SK-N-MC (cell line): ENCODE results near the gene SASH3.

Experiments
- DNase-seq: peaks from one replicate; pipeline ENCODE4 v3.0.0-alpha.2; 2011; ENCODE audit warnings: low read depth, low spot score
- H3K27ac ChIP-seq: fragments of 200-600 bp; sonication (generic); 2 replicates; pipeline ENCODE4 v1.5.1; 2016; ENCODE audit warnings: mixed run types
- H3K36me3 ChIP-seq: fragments of 200-600 bp; sonication (generic); 2 replicates; pipeline ENCODE4 v1.6.1; 2017; ENCODE audit warnings: antibody characterized with exemption, low read length, mixed read lengths; ENCODE audit not compliant: insufficient read depth
- H3K4me3 ChIP-seq: fragments of 200-600 bp; sonication (generic); 2 replicates; pipeline ENCODE4 v1.5.1; 2016
- H3K9ac ChIP-seq: fragments of 200-600 bp; sonication (generic); 2 replicates; pipeline ENCODE4 v1.8.0; 2017; ENCODE audit warnings: mixed run types, mixed read lengths; ENCODE audit not compliant: insufficient read length
- H3K9me3 ChIP-seq: fragments of 200-600 bp; sonication (generic); 2 replicates; pipeline ENCODE4 v1.6.1; 2017; ENCODE audit warnings: low read depth, mild to moderate bottlenecking, antibody characterized with exemption, low read length, moderate library complexity, mixed read lengths
- EZH2 ChIP-seq: fragments of 200-600 bp; sonication (generic); IDR thresholded peaks from one replicate; pipeline ENCODE4 v1.6.1; 2017; ENCODE audit warnings: antibody characterized with exemption
- FOXP2 ChIP-seq: optimal IDR thresholded peaks from 2 replicates; pipeline ENCODE3; 2011; ENCODE audit warnings: mild to moderate bottlenecking, moderate library complexity; ENCODE audit not compliant: insufficient read depth; ENCODE audit errors: extremely low read length, control extremely low read depth
- POLR2AphosphoS5 ChIP-seq: IDR thresholded peaks from 2 replicates; pipeline ENCODE4 v1.6.1; 2012; ENCODE audit warnings: mild to moderate bottlenecking, low read depth, low read length, borderline replicate concordance

The SASH3 gene

GRCh38 chrX:129792586-129793291 lies 13.0 kb downstream of the SASH3 start:
- DNase-seq: no peak
- Histone ChIP-seq H3K27ac (no peak overlapping the region), H3K36me3 (no peaks in the 10 kb centered on the region), H3K9ac (no peak overlapping the region), H3K4me3 (no peak overlapping the region), H3K9me3 (no peaks in the 10 kb centered on the region)
- TF ChIP-seq EZH2 (no peak), POLR2AphosphoS5 (no peak), FOXP2 (no peak)

GRCh38 chrX:129793604-129794191 lies 13.9 kb downstream of the SASH3 start:
- Histone ChIP-seq H3K4me3 (no peak overlapping the region), H3K27ac (no peak overlapping the region), H3K9me3 (no peaks in the 10 kb centered on the region), H3K9ac (no peak overlapping the region), H3K36me3 (no peaks in the 10 kb centered on the region)
- no peak for DNase-seq
- TF ChIP-seq EZH2 (no peak), FOXP2 (no peak), POLR2AphosphoS5 (no peak)

GRCh38 chrX:129795584-129795983 lies 15.8 kb downstream of the SASH3 start:
- H3K9me3 ChIP-seq: no peaks in the 10 kb centered on the region
- DNase-seq: no peak
- no peaks in the 10 kb centered on the region for H3K36me3 ChIP-seq

DNA sequence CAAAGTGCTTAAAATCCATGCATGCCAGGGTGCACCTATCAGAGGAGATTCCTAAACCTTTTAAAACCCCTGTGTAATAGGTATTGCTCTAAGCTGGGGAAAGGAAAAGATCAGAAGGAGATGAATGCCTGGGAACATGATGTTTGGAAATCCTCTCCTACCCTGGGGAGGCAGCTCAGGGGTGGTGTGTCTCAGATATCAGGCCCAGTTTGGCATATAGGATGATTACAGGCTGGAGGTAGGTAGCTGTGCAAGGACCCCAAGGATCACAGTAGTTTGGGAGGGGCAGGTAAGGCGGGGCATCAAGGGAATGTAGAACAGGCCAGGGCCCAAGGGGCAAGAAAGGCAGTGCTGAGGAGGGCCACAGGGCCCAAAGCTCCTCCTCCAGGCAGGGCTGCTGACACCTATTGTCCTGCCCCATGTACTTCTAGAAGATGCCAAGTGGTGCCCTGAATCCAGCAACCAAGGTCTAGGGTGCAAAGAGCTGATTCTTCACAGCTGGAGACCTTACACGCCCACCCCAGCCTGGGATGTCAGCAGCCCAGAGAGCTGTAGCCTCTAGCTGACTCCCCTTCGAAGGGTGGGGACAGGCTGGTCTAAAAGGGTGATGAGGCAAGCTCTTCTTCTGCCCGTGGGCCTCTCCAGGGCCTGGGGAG lies 17.6 kb downstream of the SASH3 start:
- Histone ChIP-seq H3K36me3 (no peaks in the 10 kb centered on the region), H3K4me3 (no peak overlapping the region), H3K9ac (no peak overlapping the region), H3K27ac (no peak overlapping the region), H3K9me3 (no peaks in the 10 kb centered on the region)
- TF ChIP-seq EZH2 (no peak), FOXP2 (no peak), POLR2AphosphoS5 (no peak)
- DNase-seq: no peak

More at GRCh38 chrX:129795584-129795983, 15.8 kb downstream of the SASH3 start:
- TF ChIP-seq EZH2 (no peak), POLR2AphosphoS5 (no peak), FOXP2 (no peak)
- Histone ChIP-seq H3K4me3 (no peak overlapping the region), H3K27ac (no peak overlapping the region), H3K9ac (no peak overlapping the region)

DNA sequence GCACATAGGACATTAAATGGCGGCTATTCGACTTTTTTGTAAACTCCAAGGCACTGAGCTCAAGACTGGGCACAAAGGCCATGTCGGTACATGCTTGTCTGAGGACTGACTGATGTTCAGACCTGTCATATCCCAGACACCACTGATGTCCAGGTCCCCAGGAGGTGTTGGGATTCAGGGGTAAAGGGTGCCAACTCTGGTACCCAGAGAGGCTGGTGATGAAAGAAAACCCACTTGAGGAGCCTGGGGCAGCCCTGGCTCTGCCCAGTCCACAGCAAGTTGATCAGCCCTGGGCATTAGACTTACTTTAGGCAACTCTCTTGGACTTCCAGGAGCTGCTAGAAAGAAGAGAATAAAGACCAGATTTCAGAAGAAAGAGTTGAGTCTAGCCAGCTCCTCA lies 18.7 kb downstream of the SASH3 start:
- DNase-seq: no peak
- H3K9me3 ChIP-seq: no peaks in the 10 kb centered on the region
- no peak overlapping the region for H3K9ac ChIP-seq
- TF ChIP-seq EZH2: no peak
- TF ChIP-seq POLR2AphosphoS5: no peak
- no peak for TF ChIP-seq FOXP2
- H3K27ac ChIP-seq: no peak overlapping the region
- no peaks in the 10 kb centered on the region for H3K36me3 ChIP-seq
- no peak overlapping the region for H3K4me3 ChIP-seq

DNA sequence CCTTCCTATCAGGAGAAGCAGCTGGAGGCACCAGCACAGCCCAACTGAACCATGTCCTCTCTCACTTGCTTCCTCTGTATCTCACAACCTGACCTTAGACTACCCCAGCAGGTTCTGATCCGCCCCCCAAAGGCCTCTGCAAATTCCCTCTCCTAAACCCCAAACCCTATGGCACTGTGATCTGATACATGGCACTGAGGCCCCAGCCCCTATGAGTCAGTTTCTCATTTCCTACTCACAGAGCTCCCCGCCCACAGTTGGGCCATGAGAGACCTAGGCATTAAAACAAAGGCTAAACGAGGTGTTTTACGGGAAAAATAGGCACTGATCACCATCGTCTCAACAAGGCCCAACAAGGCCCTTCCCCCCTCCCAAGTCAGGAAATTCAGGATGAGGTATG lies 19.1 kb downstream of the SASH3 start:
- no peaks in the 10 kb centered on the region for H3K36me3 ChIP-seq
- H3K4me3 ChIP-seq: no peak overlapping the region
- no peak overlapping the region for H3K9ac ChIP-seq
- no peak for DNase-seq
- TF ChIP-seq POLR2AphosphoS5: no peak
- no peak for TF ChIP-seq EZH2
- H3K27ac ChIP-seq: no peak overlapping the region
- no peaks in the 10 kb centered on the region for H3K9me3 ChIP-seq

DNA sequence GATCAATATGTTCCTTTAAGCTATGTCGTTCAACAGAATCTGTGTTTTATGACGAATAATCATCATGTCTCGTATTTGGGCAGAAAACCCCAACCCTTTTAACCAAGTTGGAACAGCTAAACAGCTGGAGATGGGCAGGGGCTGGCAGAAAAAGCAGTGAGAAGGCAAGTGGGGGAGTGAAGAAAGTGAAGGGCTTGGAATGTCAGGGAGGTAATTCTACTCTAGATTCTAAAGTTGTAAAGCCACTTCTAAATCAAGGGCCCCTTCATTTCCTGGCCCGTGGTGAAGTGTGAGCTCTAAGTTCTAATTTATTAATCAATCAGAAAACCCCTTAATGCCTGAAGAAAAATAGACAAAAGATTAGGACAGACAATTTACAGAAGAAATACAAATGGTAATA lies 20.4 kb downstream of the SASH3 start:
- no peak overlapping the region for H3K27ac ChIP-seq
- no peaks in the 10 kb centered on the region for H3K9me3 ChIP-seq
- TF ChIP-seq POLR2AphosphoS5 (no peak), EZH2 (no peak), FOXP2 (no peak)
- no peak for DNase-seq
- no peak overlapping the region for H3K9ac ChIP-seq
- no peak overlapping the region for H3K4me3 ChIP-seq
- no peaks in the 10 kb centered on the region; the same call in 1 of the 2 replicates for H3K36me3 ChIP-seq

DNA sequence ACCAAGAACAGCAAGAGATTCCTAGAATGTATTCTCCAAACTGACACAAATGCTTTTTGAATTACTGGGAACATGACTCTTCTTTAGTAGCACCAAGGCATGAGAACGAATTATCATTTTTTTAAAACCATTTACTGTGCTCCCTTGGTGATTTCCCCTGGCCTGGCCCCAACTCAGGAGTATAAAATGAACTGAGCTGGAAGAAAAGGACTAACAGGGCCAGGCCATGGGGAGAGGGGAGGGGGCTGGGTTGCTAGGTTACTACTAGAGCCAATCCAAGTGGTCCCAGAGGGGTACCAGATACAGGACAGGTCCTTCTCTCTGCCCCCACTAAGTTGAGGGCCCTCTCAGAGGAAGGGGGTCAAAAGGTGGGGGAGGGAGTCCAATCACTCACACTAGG lies 23.1 kb downstream of the SASH3 start:
- no peak for DNase-seq
- peaks cover 3% of the 10 kb centered on the region; the same call in 1 of the 2 replicates for H3K36me3 ChIP-seq
- no peak overlapping the region for H3K9ac ChIP-seq
- no peak for TF ChIP-seq POLR2AphosphoS5
- no peak for TF ChIP-seq FOXP2
- no peak for TF ChIP-seq EZH2
- no peak overlapping the region for H3K4me3 ChIP-seq
- H3K27ac ChIP-seq: no peak overlapping the region
- no peaks in the 10 kb centered on the region for H3K9me3 ChIP-seq

DNA sequence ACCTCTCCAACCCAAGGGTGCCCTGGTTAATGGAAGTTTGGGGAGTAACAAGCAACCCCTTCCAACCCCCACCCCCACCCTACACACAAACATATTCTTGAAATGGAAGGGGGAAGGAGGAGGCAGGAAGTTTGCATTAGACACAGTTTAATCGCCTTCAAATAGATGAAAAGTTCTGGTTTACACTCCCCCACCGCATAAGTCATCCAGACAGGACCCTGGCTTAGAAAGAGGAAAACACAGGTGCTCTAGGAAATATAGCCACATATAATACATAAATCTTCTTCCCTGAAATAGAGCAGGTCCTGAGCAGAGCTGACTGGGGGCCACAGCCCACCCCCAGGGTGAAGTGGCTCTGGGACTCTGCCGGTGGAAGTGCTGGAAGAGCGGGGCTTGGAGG lies 25.1 kb downstream of the SASH3 start:
- Histone ChIP-seq H3K4me3 (no peak overlapping the region), H3K27ac (no peak overlapping the region), H3K9ac (no peak overlapping the region), H3K36me3 (peaks cover 12% of the 10 kb centered on the region; the same call in 1 of the 2 replicates), H3K9me3 (no peaks in the 10 kb centered on the region)
- no peak for DNase-seq
- TF ChIP-seq FOXP2 (no peak), POLR2AphosphoS5 (no peak), EZH2 (no peak)
